ENCODE results near the gene ACRBP. TPM values are rescaled to one million over a fixed set of nuclear protein-coding genes. Genes with fewer than 3 reads are reported as not detected.

ACRBP gene
- total RNA-seq, 1 experiment from 2014 or later: 1.3 TPM

DNA sequence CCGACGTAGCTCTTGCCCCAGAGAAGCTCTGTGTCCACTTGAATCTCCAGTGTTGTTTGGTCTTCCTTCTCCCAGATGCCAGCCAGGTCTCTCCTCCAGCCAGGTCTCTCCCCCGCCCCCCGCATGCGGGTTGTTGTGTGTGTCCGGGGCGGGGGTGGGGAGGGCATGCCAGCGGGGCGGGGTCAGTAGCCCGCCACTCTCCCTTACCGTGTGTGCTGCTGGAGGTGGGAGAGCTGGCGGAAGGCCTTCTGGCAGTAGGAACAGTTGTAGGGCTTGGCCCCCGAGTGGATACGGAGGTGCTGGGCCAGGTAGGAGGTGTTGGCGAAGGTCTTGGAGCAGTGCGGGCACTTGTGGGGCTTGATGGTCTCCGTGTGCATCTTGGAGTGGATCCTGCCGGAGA lies 24.9 kb upstream of the ACRBP start:
- H2BK120ac ChIP-seq (ENCODE audit: low read depth, low read length, poor library complexity, severe bottlenecking): no peak overlapping the region
- H2BK5ac ChIP-seq (ENCODE audit: insufficient read length, low read length): no peak overlapping the region
- H3K23me2 ChIP-seq (ENCODE audit: insufficient read length, low read depth, low read length, poor library complexity, severe bottlenecking): no peaks in the 10 kb centered on the region
- H4K8ac ChIP-seq (replicated peaks; ENCODE audit: insufficient read length, low read depth, low read length): no peak overlapping the region
- H3K36me3 Mint-ChIP-seq (ENCODE audit: insufficient read depth in 1 of 3, low read depth in 3 of 3): peaks cover 56 to 95% (median 83%) of the 10 kb centered on the region in 3 experiments
- no peak overlapping the region for H3K18ac ChIP-seq (ENCODE audit: insufficient read length, low read depth, low read length)
- H3K9me3 Mint-ChIP-seq: no peaks in the 10 kb centered on the region
- no peak for TF ChIP-seq CTCF (conservative IDR thresholded peaks at IDR 0.05)
- H3K27me3 ChIP-seq (ENCODE audit: insufficient read depth, low read length): no peaks in the 10 kb centered on the region
- H3K4me3 Mint-ChIP-seq: no peak overlapping the region
- no peaks in the 10 kb centered on the region for H3K79me2 ChIP-seq (ENCODE audit: insufficient read depth, low read length)
- no peaks in the 10 kb centered on the region for H3K79me1 ChIP-seq (ENCODE audit: insufficient read depth, low read depth, low read length, poor library complexity, severe bottlenecking)
- H2BK20ac ChIP-seq (ENCODE audit: low read depth, low read length, poor library complexity, severe bottlenecking): no peak overlapping the region
- H4K5ac ChIP-seq (ENCODE audit: insufficient read length, low read depth, low read length): no peak overlapping the region
- H2BK15ac ChIP-seq (ENCODE audit: low read depth, low read length): no peak overlapping the region
- no peaks in the 10 kb centered on the region for H3K4me1 Mint-ChIP-seq
- no peak overlapping the region for H3K14ac ChIP-seq (ENCODE audit: insufficient read depth, low read length)
- H3K9ac ChIP-seq (ENCODE audit: extremely low read depth, insufficient read length, low read length): no peak overlapping the region
- no peaks in the 10 kb centered on the region for H4K20me1 ChIP-seq (ENCODE audit: control insufficient read depth, insufficient read depth, insufficient read length)
- no peaks in the 10 kb centered on the region; the same call in 1 of the 2 replicates for H3K27me3 Mint-ChIP-seq (ENCODE audit: low read depth)
- H3K56ac ChIP-seq (ENCODE audit: insufficient read length, low read depth, low read length): no peak overlapping the region
- H2AK5ac ChIP-seq (ENCODE audit: insufficient read length, low read length): no peak overlapping the region
- H3T11ph ChIP-seq (ENCODE audit: low read length): no peak overlapping the region
- H3K4ac ChIP-seq (ENCODE audit: low read depth, low read length): no peak overlapping the region
- no peak overlapping the region for H3K23ac ChIP-seq (ENCODE audit: insufficient read length, low read depth, low read length)
- no peak overlapping the region for H3K27ac ChIP-seq (ENCODE audit: insufficient read length, low read depth, low read length)
- no peak overlapping the region for H3K4me2 ChIP-seq (ENCODE audit: insufficient read depth, insufficient read length, low read length)
- no peaks in the 10 kb centered on the region for H3K4me1 ChIP-seq (ENCODE audit: insufficient read depth, low read length)
- no peak overlapping the region for H2AFZ ChIP-seq (ENCODE audit: low read length)
- WGBS (ENCODE audit: extremely low coverage, insufficient read length, low lambda C conversion rate): no CpG with 5 or more reads among the region's 18 CpGs
- H2BK12ac ChIP-seq (ENCODE audit: insufficient read length, low read depth, low read length): no peak overlapping the region
- DNase-seq: no peak
- H3K9me3 ChIP-seq (ENCODE audit: control insufficient read depth, low read depth, low read length): no peaks in the 10 kb centered on the region
- H4K91ac ChIP-seq (ENCODE audit: insufficient read length, low read depth, low read length): no peak overlapping the region
- H3K27ac Mint-ChIP-seq: peak overlapping the region in 1 of 3 experiments; percentile 74; a peak in 1 of 7 replicates
